HEK293T (cell line): Measurements from ENCODE around the gene SMARCA1.

Experiments
- ELF4 ChIP-seq: fragments of 450-650 bp; IDR thresholded peaks from 2 replicates; pipeline ENCODE4 v1.6.1; 2017; ENCODE audit warnings: antibody characterized with exemption
- FOXM1 ChIP-seq: fragments of 450-650 bp; IDR thresholded peaks from 2 replicates; pipeline ENCODE4 v1.6.1; 2017; ENCODE audit warnings: mild to moderate bottlenecking, borderline replicate concordance
- SP1 ChIP-seq: fragments of 450-650 bp; IDR thresholded peaks from 2 replicates; pipeline ENCODE4 v1.6.1; 2017

- TF ChIP-seq FOXM1 (no peak), SP1 (no peak), ELF4 (no peak)
Measured at GRCh38 chrX:129530410-129530809, 7.1 kb upstream of the SMARCA1 start.
